ACHN (cell line): ENCODE measurements around the gene COX6B1.
"Not testable (repeated sequence)": the region's sequence is repeated elsewhere in the genome, so short reads cannot be mapped to it uniquely, and the experiment has no call there.

Experiments used
- DNase-seq: peaks from one replicate; pipeline ENCODE4 v3.0.0-alpha.2; 2015
- in situ Hi-C: cut with HindIII; loops from 2 replicates; pipeline ENCODE4 v1.10.0; 2017; ENCODE audit warnings: low sequenced_read_pairs, low pct_ligation_motif_present, low pct_unique_long_range_greater_than_20kb

The COX6B1 gene

DNA sequence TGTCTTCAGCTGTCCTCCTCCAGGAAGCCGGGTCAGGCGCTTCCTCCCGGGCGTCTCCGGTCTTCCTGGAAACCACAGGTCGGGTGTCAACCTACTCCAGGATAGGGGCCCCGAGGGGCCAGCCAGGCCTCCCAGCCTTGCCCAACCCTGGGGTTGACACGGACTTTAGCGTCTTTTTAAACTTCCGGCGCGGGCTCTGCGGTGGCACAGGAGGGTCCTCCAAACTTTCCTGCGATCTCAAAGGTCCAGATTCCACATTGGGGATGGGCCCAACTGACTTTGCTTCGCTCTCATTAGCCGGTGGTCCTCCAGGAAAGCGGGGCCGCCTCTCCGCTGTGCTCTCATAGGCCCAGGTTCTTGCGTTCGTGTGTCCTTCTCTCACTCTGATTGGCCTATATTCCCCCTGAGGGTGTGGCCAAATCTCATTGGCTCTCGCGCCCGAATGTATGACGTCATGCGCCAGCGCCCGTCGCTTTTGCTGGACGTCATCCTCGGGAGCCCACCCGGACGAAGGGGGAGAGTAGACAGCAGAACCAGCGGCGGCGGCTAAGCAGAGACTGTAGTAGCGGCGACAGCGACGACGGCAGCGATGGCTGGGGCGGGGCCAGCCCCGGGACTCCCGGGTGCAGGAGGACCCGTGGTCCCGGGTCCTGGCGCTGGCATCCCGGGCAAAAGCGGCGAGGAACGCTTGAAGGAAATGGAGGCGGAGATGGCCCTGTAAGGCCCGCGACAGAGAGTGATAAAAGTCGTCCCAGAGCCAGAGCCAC lies 19.4 kb upstream of the COX6B1 start, which contains the start of gene RBM42:
TSS of gene RBM42 (plus strand) at position 472 of the 767 bp plus-strand sequence. CDS start at position 590, 118 bp downstream.
- peak; percentile 97 for DNase-seq
- in situ Hi-C loops = no loop called here

DNA sequence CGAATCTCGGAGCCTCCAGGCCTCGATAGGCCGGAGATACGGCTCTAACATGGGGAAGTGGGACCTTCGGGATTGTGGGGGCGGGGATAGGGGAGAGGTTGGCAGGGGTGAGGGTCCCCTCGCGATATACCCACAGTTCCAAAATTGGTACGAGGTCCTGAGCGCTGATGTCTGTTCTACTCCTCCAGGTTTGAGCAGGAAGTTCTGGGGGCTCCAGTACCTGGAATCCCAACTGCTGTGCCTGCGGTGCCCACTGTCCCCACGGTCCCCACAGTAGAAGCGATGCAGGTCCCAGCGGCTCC lies 18.8 kb upstream of the COX6B1 start:
- DNase-seq = no peak
- in situ Hi-C loops = no loop called here

DNA sequence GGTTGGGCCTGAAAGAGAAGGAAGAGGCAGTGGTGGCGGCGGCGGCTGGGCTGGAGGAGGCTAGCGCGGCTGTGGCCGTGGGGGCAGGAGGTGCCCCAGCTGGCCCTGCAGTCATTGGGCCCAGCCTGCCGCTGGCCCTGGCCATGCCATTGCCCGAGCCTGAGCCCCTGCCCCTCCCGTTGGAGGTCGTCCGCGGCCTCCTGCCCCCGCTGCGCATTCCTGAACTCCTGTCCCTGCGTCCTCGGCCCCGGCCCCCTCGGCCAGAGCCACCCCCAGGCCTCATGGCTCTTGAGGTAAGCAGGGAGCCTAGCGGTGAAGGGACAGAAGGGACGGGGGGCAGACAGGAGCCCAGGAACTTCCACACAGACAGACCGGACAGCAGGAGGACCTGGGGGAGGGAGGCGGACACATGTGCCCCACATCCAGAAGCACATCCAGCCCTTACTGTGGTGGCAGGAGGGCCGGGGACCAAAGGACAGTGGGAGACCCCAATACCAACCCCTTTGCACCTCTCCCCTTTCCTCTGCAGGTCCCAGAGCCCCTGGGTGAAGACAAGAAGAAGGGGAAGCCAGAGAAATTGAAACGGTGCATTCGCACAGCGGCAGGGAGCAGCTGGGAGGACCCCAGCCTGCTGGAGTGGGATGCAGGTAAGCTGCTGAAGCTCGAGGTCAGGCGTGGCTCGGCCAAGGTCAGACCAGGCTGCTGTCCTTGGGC lies 14.2 kb upstream of the COX6B1 start:
- in situ Hi-C loops = no loop called here
- DNase-seq = no peak

DNA sequence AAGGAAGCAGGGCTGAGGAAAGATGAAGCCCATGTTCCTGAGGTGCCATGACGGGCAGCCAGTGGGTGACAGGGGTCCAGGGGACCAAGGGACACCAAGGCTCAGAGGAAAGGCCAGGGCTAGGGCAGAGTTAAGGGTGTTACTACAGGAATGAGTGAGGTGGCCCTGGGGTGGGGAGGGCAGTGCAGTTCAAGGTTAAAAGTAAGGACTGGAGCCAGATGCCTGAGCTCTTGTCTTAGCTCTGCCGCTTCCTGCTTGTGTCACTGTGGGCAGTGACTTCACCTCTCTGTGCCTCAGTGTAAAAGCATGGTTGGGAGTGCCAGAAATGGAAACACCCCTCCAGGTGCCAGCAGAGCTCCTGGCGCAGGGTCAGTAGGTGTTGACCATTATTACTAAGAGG lies 11.5 kb upstream of the COX6B1 start:
- in situ Hi-C loops = no loop called here
- DNase-seq = no peak

DNA sequence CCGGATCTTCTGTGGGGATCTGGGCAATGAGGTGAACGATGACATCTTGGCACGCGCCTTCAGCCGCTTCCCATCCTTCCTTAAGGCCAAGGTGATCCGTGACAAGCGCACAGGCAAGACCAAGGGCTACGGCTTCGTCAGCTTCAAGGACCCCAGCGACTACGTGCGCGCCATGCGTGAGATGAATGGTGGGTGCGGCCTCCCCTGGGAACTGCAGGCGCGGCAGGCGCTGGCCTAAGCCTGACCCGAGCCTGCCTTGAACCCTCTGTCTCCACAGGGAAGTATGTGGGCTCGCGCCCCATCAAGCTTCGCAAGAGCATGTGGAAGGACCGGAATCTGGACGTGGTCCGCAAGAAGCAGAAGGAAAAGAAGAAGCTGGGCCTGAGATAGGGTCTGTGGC lies 11.0 kb upstream of the COX6B1 start:
- in situ Hi-C loops = no loop called here
- DNase-seq = no peak

DNA sequence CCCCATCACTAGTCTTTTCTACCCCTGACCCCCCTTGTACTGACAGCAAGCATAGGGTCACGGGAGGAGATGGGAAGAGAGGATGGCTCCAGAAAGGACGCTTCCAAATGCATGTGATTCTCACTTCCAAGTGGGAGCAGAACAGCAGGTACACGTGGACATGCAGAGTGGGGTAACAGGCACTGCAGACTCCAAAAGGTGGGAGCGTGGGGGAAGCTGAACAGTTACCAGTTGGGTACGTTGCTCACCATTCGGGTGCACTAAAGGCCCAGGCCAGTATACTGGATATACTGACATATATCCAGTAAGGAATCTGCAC lies 8.8 kb upstream of the COX6B1 start:
- in situ Hi-C loops = no loop called here
- no peak for DNase-seq

DNA sequence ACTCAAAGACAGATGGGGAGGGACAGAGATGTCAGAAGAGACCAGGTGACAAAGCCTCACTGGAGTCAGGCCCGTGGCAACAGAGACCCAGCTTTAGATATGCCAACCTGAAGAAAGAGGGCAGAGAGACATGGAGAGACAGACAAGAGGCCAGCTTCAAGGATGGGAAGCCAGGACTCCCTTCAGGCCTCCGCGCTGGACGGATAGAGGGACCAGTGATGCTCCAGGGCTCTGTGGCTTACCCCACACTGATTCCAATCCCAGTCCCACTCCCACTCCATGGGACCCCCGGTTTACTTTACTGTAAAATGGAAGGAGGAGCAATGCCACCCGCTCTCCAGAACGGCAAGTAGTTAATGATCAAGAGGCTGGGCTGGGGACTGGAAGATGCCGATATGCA lies 8.3 kb upstream of the COX6B1 start:
- no peak for DNase-seq
- in situ Hi-C loops = no loop called here

DNA sequence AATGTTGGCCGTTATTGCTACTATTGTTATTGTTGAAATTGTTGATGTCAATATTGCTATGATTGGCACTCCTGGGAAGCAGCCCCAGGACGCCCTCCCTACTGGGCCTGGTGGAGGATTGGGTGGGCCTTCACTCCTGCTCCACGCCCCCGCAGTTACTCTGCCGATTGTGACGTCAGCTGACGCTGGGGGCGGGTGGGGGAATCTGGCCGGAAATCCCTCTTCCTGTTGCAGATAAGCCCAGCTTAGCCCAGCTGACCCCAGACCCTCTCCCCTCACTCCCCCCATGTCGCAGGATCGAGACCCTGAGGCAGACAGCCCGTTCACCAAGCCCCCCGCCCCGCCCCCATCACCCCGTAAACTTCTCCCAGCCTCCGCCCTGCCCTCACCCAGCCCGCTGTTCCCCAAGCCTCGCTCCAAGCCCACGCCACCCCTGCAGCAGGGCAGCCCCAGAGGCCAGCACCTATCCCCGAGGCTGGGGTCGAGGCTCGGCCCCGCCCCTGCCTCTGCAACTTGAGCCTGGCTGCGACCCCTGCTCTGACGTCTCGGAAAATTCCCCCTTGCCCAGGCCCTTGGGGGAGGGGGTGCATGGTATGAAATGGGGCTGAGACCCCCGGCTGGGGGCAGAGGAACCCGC lies 6.5 kb upstream of the COX6B1 start, which contains the start of gene ETV2:
TSS of gene ETV2 (plus strand) at position 231 of the 637 bp plus-strand sequence. CDS start 716 bp downstream, outside the sequence.
- DNase-seq = no peak
- in situ Hi-C loops = no loop called here

DNA sequence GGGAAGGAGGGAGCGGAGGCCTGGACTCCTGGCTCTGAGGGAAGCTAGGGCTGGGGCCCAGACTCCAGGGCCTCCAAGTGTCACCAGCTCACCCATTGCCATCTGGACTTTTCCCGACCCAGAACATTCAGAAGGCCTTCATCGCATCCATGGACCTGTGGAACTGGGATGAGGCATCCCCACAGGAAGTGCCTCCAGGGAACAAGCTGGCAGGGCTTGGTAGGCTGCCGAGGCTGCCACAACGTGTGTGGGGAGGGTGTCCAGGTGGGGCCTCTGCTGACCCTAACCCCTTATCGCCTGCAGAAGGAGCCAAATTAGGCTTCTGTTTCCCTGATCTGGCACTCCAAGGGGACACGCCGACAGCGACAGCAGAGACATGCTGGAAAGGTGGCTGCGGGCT lies 5.8 kb upstream of the COX6B1 start:
- DNase-seq = no peak
- in situ Hi-C loops = no loop called here

DNA sequence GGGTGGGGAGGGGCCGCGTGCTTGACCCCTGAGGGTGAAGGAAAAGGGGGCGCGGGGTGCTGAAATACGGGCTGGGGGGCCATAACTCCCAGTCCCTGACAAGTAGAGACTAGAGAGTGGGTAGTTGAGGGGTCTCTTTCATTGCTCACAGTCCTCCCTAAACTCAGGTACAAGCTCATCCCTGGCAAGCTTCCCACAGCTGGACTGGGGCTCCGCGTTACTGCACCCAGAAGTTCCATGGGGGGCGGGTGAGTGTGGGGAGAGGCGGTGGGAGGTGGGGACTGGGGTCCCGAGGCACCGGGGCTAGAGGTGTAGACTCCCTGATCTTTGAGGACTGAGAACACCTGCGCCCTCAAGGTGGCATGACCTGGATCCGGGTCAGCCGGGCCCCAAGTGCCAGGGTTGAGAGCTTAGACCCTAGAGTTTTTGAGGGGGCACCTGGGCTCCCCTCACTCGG lies 5.3 kb upstream of the COX6B1 start:
- DNase-seq = no peak
- in situ Hi-C loops = no loop called here

DNA sequence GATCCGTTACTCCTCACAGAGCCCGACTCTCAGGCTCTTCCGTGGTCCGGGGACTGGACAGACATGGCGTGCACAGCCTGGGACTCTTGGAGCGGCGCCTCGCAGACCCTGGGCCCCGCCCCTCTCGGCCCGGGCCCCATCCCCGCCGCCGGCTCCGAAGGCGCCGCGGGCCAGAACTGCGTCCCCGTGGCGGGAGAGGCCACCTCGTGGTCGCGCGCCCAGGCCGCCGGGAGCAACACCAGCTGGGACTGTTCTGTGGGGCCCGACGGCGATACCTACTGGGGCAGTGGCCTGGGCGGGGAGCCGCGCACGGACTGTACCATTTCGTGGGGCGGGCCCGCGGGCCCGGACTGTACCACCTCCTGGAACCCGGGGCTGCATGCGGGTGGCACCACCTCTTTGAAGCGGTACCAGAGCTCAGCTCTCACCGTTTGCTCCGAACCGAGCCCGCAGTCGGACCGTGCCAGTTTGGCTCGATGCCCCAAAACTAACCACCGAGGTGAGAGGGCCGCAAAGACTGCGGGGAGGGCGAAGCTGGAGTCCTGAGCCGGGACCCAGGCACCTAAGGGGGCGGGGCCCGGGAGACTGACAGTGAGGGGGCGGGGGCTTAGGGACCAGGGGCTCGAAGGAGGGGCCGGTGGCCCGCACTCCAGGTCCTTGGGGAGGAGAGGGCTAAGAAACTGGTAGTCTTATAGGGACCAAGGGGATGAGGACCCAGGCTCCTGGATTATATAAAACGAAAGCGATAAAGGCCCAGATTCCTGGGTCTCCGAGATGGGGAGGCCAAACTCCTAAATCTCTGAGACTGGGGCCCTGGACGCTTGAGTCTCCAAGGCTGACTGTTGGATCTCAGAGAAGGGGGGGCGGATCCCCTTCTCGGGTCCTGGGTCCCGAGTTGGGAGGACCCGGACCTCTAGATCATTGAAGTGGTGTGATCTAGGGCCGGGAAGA lies 4.6 kb upstream of the COX6B1 start:
- peak; percentile 82 for DNase-seq
- in situ Hi-C loops = no loop called here

DNA sequence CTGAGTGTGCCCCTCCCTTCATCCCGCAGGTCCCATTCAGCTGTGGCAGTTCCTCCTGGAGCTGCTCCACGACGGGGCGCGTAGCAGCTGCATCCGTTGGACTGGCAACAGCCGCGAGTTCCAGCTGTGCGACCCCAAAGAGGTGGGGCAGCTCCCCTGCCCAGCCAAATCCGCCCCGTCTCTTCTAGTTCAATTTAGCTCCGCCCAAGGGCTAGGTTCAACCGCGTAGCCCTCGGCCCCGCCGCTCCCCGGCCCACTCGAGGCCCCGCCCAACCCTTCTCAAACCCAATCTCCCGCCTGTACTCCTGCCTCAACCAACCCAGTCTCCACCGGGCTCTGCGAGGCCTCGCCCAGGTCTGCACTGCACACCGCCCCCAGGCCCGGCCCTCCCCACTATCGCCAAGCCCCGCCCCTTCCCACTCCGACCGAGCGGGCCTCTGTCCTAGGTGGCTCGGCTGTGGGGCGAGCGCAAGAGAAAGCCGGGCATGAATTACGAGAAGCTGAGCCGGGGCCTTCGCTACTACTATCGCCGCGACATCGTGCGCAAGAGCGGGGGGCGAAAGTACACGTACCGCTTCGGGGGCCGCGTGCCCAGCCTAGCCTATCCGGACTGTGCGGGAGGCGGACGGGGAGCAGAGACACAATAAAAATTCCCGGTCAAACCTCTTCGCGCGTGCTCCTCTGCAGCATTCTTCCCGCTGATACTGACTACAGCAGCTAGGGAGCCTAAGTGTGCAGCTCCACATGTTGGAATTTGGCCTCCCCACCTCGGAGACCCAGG lies 3.7 kb upstream of the COX6B1 start:
- DNase-seq = peak; percentile 94
- in situ Hi-C loops = no loop called here

DNA sequence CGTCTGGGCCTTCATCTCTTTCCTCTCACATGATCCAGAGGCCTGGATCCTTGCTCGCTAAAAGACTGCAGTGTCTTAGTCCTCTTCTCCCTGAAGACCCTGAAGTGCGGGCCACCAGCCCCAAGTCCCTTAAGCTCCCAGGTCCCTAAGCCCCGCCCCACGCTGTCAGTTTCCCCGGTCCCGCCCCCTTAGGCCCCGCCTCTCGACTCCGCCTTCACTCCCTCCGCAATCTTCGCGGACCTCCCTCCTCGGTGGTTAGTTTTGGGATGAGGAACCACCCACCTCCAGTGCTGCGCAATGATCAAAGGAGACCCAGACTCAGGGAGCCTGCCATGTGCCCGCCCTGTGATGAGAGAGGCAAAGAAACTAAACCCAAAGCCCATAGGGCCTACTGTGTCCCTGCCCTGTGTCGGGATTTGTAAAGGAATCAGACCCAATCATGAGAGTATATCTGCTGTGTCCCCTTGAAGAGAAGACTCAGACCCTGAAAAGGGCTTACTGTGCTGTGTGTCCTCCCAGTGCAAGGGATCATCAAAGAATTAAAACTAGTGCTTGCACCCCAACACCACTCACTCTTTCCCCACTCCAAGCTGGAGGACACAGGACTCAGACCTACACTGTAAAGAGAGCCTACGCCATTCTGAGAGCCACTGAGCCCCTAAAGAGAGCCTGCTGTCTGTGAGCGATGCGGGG lies 3.0 kb upstream of the COX6B1 start:
- in situ Hi-C loops = no loop called here
- DNase-seq = no peak

DNA sequence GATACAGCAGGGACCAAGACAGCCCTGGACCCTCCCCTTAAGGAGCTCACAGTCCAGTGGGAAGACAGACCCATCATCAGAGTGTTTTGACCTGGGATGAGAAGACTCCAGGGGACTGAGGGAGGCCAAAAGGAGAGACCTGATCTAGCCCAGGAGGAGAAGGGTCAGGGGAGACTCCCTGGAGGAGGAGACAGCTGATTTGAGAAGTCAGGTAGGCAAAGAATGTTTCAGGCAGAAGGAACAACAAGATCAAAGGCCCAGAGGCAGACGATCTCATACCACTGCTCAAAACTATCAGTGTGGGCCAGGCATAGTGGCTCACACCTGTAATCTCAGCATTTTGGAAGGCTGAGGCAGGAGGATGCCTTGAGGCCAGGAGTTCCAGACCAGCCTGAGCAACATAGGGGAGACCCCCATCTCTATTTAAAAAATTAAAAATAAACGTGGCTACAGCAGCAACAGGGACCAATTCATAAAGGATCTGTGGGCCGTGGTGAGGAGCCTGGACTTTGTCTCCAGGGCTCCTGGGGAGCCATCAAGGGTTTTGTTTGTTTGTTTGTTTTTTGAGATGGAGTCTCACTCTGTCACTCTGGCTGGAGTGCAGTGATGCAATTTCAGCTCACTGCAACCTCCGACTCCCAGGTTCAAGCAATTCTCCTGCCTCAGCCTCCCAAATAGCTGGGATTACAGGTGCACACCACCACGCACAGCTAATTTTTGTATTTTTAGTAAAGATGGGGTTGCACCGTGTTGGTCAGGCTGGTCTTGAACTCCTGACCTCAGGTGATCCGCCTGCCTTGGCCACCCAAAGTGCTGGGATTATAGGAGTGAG lies 2.2 kb upstream of the COX6B1 start:
- in situ Hi-C loops = no loop called here

DNA sequence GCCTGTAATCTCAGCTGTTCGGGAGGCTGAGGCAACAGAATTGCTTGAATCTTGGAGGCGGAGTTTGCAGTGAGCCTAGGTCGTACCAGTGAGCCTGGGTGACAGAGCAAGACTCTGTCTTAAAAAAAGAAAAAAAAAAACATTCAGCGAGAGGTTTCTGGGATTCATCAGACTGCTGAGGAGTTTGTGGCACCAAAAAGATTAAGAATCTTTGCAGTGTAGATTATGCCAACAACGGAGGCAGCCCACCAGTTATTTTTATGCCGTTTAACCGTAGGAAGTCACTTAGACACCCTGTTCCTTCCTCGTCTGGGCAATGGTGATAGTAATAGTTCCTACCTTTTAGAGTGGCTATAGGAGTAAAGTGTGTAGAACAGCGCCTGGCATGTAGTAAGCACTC lies 2.5 kb downstream of the COX6B1 start:
- in situ Hi-C loops = no loop called here
- no peak for DNase-seq

More for the DNA sequence above, 2.2 kb upstream of the COX6B1 start:
- DNase-seq = no peak

DNA sequence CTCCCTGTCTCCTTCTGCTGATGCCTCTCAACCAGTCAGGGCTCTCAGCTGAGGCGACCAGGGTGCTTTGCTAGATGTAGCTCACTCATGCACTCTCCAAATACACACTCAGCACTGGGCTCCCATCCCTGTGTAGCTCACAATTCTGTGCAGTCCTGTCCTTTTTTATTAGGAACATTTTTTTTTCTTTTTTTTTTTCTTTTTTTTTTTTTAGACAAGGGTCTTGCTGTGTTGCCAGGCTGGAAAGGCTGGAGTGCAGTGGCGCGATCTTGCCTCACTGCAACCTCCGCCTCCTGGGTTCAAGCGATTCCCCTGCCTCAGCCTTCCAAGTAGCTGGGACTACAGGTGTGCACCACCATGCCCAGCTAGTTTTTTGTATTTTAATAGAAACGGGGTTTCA lies 6.7 kb downstream of the COX6B1 start:
- DNase-seq, in situ Hi-C loops: not testable (repeated sequence)

DNA sequence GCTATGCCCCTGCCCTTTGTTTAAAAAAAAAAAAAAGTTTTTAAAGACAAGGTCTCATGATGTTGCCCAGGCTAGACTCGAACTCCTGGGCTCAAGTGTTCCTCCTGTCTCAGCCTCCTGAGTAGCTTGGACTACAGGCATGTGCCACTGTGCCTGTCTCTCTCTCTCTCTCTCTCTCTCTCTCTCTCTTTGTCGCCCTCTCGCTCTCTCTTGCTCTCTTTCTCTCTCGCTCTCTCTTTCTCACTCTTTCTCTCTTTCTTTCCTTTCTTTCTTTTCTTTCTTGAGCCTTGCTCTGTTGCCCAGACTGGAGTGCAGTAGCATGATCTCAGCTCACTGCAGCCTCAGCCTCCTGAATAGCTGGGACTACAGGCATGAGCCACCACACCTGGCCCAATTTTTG lies 7.5 kb downstream of the COX6B1 start:
- DNase-seq = no peak
- in situ Hi-C loops = no loop called here
